PC-9 (cell line): ENCODE measurements around the gene NELFA.

Source experiments
- CTCF ChIP-seq: fragments of 200-600 bp; sonication (generic); conservative IDR thresholded peaks from 2 replicates; pipeline ENCODE4 v1.6.1; 2017; ENCODE audit warnings: mixed run types, antibody characterized with exemption, mild to moderate bottlenecking, moderate library complexity
- EZH2 ChIP-seq: fragments of 200-600 bp; sonication (generic); IDR thresholded peaks from 2 replicates; pipeline ENCODE4 v1.8.0; 2017; ENCODE audit warnings: antibody characterized with exemption, low read depth

- TF ChIP-seq CTCF = no peak
- no peak for TF ChIP-seq EZH2
These were observed 32.7 kb upstream of the NELFA start for GRCh38 chr4:2041239-2042130.
